Mucosa of descending colon (tissue), 3 donors: Measurements from ENCODE around the gene ABHD12B. TPM values are rescaled to one million over a fixed set of nuclear protein-coding genes. Genes with fewer than 3 reads are reported as not detected.
"Not testable (repeated sequence)": the region's sequence is repeated elsewhere in the genome, so short reads cannot be mapped to it uniquely, and the experiment has no call there.

ENCODE experiments used
- ATAC-seq: fragments of 200-7000 bp; cut with Tn5 transposase; one replicate; pipeline ENCODE4 v1.9.1; 2020; ENCODE audit warnings: mild to moderate bottlenecking, moderate library complexity
- DNase-seq, 3 donors: peaks; one replicate each; pipeline ENCODE4 v3.0.0-alpha.2; 2020
- H3K36me3 ChIP-seq: fragments of 200-600 bp; one replicate; pipeline ENCODE4 v1.8.0; 2021; ENCODE audit warnings: low read depth, mild to moderate bottlenecking
- H3K4me1 ChIP-seq: fragments of 200-600 bp; one replicate; pipeline ENCODE4 v1.8.0; 2021; ENCODE audit warnings: low read depth, mild to moderate bottlenecking
- H3K4me3 ChIP-seq: fragments of 200-600 bp; one replicate; pipeline ENCODE4 v1.8.0; 2021; ENCODE audit warnings: mild to moderate bottlenecking
- H3K9me3 ChIP-seq: fragments of 200-600 bp; one replicate; pipeline ENCODE4 v1.8.0; 2021; ENCODE audit warnings: mild to moderate bottlenecking
- CTCF ChIP-seq: fragments of 200-600 bp; IDR thresholded peaks from one replicate; pipeline ENCODE4 v1.8.0; 2022; ENCODE audit warnings: antibody characterized with exemption, mild to moderate bottlenecking
- intact Hi-C, 2 donors: fragments of 100-400 bp; cut with DNase I in 1 of 2; cut with micrococcal nuclease in 1 of 2; formaldehyde crosslinking; loops; one replicate each; pipeline versions ENCODE4 v1.11.0 to v1.11.1; 2022; cut with DNase I, micrococcal nuclease
- total RNA-seq, 3 donors: library from RNA; stranded (reverse); fragmentation: NEBNext Ultra II Directional in 2 of 3; extraction: Animal tissue kit (Norgen Biotek cat#: 25700) in 2 of 3; gene quantifications; one replicate each; pipeline versions ENCODE4 v1.2.1 to v1.2.4, GENCODE V29; 2021 to 2023
- donor health status: DM: no; HTN: no; CAD: no; lungs with moderate emphysema.
- donor health status: DM: no; HTN: no; CAD: no.
- donor health status: DM: no; HTN: yes; CAD: no.

The ABHD12B gene
- total RNA-seq, 3 donors from 2014 or later, result 3.1 to 16.2 (median 14.2) TPM

- Histone ChIP-seq H3K36me3 (no peaks in the 10 kb centered on the region), H3K4me3 (no peak overlapping the region), H3K9me3 (no peaks in the 10 kb centered on the region), H3K4me1 (no peaks in the 10 kb centered on the region)
- intact Hi-C loops, result no loop called here
- ATAC-seq, result no peak
- DNase-seq, result no peak
- no peak for TF ChIP-seq CTCF
These were observed 15.6 kb downstream of the ABHD12B start for GRCh38 chr14:50887476-50887875.

DNA sequence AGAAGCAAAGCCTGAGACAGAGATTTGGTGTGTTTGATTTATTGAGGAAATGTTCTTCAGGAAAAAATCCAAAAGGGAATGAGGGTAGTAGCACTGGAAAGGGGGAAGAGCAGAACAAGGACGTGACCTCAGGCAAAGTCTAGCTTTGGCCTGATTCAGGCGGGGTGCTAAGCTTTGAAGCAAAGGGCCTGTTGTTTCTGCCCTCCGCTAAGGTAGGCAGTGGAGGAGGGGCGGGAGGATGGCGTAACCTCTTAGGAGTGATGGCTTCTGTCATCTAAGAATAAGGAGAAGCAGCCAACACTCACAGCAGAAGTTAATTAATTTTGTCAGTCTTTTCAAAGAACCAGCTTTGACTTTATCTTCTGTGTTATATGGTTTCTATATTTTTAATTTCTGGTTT is 20.4 kb downstream of the ABHD12B start:
- no peak for TF ChIP-seq CTCF
- Histone ChIP-seq H3K36me3 (no peaks in the 10 kb centered on the region), H3K4me1 (no peaks in the 10 kb centered on the region), H3K9me3 (no peaks in the 10 kb centered on the region), H3K4me3 (no peak overlapping the region)
- ATAC-seq, result peak; percentile 74
- intact Hi-C loops, result no loop called here
- DNase-seq, result peak in 2 of 3 donors; percentile 28 to 59

GRCh38 chr14:50896421-50896820 is 24.6 kb downstream of the ABHD12B start:
- H3K4me1 ChIP-seq, H3K4me3 ChIP-seq, intact Hi-C loops, H3K9me3 ChIP-seq, H3K36me3 ChIP-seq: not testable (repeated sequence)
- peak in 1 of 3 donors; percentile 43 for DNase-seq
- peak; percentile 87 for ATAC-seq

DNA sequence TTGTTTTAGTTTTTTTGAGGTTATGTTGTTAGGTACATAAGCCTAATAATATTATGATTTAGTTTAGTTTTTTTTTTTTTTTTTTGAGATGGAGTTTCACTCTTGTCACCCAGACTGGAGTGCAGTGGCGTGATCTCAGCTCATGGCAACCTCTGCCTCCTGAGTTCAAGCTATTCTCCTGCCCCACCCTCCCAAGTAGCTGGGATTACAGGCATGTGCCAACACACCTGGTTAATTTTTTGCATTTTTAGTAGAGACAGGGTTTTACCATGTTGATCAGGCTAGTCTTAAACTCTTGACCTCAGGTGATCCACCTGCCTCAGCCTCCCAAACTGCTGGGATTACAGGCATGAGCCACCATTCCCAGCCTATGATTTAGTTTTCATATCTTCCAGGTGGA is 25.2 kb downstream of the ABHD12B start:
- H3K4me3 ChIP-seq, H3K36me3 ChIP-seq, H3K4me1 ChIP-seq, intact Hi-C loops, H3K9me3 ChIP-seq: not testable (repeated sequence)
- ATAC-seq, result peak; percentile 83
- DNase-seq, result peak in 2 of 3 donors; percentile 34 to 40

GRCh38 chr14:50897658-50898175 is 25.9 kb downstream of the ABHD12B start:
- intact Hi-C loops, result no loop called here
- H3K4me3 ChIP-seq, result no peak overlapping the region
- ATAC-seq, result no peak
- no peak for TF ChIP-seq CTCF
- no peaks in the 10 kb centered on the region for H3K9me3 ChIP-seq
- H3K36me3 ChIP-seq, result no peaks in the 10 kb centered on the region
- DNase-seq, result no peak
- no peaks in the 10 kb centered on the region for H3K4me1 ChIP-seq

GRCh38 chr14:50901361-50901760 is 29.5 kb downstream of the ABHD12B start:
- Histone ChIP-seq H3K9me3 (no peaks in the 10 kb centered on the region), H3K36me3 (no peaks in the 10 kb centered on the region), H3K4me3 (no peak overlapping the region), H3K4me1 (no peaks in the 10 kb centered on the region)
- ATAC-seq (no peak), DNase-seq (no peak)
- no peak for TF ChIP-seq CTCF
- intact Hi-C loops, result no loop called here

DNA sequence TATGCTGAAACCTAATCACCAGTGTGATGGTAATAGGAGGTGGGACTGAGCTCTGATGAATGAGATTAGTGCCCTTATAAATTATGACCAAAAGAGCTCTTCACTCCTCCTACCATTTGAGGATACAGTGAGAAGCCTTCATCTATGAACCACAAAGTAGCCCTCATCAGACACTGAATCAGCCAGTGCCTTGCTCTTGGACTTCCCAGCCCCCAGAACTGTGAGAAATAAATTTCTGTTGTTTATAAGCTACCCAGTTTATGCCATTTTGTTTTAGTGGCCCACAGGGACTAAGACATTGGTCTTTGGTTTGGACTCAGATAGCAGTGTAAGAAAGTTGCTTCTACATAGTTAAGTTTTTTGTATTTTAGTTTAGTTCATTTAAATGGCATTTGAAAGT is 32.9 kb downstream of the ABHD12B start:
- Histone ChIP-seq H3K9me3 (no peaks in the 10 kb centered on the region), H3K4me3 (no peak overlapping the region), H3K36me3 (no peaks in the 10 kb centered on the region), H3K4me1 (no peaks in the 10 kb centered on the region)
- no peak for TF ChIP-seq CTCF
- intact Hi-C loops, result no loop called here
- no peak for ATAC-seq
- DNase-seq, result no peak
